Esophagus squamous epithelium (tissue), 4 donors: ENCODE results near the gene SLC25A36.

Experiments
- CTCF ChIP-seq, 6 experiments: fragments of 450-650 bp in 4 of 6; fragments of 200-600 bp in 2 of 6; sonication (generic) in 2 of 6; IDR thresholded peaks; one replicate each; pipeline ENCODE4 v1.5.1; 2016 to 2019; ENCODE audit warnings: antibody characterized with exemption in 6 of 6, mild to moderate bottlenecking in 4 of 6, moderate library complexity in 4 of 6
- POLR2A ChIP-seq, 4 donors: fragments of 450-650 bp; IDR thresholded peaks; one replicate each; pipeline ENCODE4 v1.6.1; 2017; ENCODE audit warnings: antibody characterized with exemption in 4 of 4, mild to moderate bottlenecking in 4 of 4, moderate library complexity in 3 of 4

DNA sequence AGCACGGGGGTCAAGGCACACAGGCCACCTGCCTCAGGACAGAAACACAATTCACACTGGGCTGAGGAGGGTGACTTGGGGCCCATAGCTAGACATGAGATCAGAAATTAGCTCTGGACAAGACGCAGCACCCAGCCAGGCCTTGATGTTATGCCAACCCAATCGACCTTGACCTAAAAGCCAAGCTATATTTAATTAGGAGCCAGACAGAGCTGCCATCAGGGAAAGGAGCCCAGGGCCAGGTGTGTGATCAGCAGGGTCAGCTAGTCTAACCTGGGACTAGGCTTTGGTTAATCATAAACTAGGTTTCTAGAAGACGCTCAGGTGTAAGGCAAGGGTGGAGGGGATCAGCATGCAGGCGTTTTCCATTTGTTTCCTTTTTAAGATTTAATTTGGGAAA is 23.9 kb upstream of the SLC25A36 start:
- TF ChIP-seq CTCF (IDR thresholded peaks at IDR 0.05) (no peak), POLR2A (IDR thresholded peaks at IDR 0.05) (no peak)
